ENCODE results near the gene PSMB3.

Gene PSMB3

DNA sequence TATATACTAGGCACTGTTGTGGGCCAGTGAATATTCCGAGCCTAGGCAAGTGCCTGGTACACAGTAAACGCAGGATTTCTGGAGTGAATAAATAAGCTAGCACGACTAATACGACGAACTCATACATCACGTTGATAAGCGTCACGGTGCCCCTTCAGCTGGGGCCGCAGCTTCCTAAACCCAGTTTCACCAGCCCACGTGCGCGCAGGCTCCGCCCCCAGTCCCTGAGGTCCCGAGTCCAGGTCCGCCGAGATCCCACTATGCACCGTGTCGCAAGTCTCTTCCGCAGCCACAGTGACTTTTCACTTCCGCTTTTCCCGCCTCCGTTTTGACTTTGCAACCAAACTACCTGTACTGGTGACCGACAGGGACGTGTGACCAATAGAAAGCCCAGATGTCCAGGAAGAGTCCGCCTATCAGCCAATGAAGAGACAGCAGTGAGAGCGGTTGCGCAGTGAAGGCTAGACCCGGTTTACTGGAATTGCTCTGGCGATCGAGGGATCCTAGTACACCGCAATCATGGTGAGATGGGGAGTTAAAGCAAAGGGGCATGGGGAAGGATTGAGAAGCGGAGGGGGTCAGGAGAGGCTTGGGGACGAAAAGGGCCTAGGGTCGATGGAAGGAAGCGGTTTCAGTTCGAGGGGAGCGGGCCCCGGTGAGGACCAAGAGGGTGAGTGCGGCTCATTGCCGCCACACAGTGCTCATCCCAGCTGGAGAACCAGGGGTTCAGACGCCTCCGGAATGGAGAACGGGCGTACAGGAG, at the start of gene PSMB3:
PSMB3 (plus strand) TSS at position 434 of the 763 bp plus-strand sequence; CDS start at position 520, 86 bp downstream.
- DNase-seq = peak; percentile 99

DNA sequence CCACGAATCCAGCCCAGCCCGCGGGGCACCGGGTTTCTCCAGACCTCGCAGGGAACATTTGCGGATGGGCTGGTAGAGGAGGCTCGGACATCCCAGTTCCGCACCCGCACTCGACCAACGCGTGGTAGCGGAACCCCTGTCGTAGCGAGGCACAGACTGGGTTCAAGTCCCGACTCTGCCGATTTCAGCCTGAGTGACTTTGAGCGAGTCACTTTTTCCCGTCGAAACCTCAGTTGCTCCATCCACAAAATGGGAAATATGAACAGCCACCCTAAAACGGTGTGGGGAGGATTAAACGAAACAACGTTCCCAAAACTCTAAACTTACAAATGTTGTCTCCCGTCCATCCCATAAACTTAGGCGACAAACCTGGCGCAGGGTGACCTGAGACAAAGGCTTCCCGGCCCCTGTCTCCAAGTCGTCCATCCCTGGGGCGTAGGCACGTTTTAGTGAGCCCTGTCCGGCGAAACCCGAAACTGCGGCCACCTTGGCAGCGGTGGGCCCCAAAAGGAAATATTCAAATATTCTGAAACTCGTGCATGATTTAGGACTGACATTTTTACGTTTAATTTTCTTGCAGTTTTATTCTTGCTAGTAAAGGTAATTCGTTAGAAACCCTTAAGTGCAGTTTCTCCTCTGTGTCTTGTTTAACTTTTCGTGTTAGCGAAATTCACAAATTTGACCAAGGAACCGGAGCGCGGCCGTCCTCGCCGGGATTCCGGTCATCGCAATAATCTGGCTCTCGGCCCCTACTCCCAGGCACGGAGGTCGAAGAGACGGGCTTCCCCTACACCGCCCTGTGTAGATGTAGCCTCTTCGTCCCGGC, 49.4 kb upstream of the PSMB3 start:
- DNase-seq = no peak

DNA sequence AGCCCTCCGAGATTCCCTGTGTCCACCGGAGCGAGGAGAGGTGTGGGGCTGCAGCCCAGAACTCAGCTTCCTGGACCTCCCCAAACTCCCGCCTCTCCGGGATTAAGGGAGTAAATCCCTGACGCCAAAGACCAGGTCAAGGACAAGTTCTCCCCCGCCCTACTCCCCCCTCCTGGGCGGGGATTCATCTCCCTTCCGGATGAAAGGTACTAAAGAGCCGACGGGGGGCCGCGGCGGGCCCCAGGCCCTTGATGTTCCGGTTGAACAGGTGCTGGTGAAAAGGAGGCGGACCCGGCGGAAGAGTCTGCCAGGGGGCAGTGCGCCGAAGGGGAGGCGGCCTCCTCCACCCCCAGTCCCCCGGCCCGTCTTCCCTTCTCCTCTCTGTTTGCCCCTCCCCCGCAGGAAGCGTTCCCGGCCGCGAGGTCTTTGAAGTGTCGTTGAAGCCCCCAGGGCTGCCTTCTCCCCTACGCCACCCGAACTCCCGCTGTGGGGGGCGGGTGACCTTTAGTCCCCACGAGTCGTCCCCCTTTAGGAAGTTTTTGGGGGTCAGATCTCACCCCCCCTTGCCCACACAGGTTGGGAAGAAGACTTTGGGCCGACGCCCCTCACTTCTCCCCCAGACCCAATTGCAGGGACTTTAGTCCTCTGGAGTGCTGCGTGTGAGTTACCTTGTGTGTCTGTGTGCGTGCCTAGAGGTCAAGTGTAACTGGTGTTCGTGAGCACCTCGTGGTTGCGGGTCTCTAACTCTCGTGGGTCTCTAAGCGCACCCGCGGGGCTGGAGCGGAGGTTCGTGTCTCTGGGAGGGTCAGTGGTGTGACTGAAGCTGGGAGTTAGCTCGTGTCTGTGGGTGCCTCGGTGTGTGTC, 48.6 kb upstream of the PSMB3 start:
- peak; percentile 90 for DNase-seq

DNA sequence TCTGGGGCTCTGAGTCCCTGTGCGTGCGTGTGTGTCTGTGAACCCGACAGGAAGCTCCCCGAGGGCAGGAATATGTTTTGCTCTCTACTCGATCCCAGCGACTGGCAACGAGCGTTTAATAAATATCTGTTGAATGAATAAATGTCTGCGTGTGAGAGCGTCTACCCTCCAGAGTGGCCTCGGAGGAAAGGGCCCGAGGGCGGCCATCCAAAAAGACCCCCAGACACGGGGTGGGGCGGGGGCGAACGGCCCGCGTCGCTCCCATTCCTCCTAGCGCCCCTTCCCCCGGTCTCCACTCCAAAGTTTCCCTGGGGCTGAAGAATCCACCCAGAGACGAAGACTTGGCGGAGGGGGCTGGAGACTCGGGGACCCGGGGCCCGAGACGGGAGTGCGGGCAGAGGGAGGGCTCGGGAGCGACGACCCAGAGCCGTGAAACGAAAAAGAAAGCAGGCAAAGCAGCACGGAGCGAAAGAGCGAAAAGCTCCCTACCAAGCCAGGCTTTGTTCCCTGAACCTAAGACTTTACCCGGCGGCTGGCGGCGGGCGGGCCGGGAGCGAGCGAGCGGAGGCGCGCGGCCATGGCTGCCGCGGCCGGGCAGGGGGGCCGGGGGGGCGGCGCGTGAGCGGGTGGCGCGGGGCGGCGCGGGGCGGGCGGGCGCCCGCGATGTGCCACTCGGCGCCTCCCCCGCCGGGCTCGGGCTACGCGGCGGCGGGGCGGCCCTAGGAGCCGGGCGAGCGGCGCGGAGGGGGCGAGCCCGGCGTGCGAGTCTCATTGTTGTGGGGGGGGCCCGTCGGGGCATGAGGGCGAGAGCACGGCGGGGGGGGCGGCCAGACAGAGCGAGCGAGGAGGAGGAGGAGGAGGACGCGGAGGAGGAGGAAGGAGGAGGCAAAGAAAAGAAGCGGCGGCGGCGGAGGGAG, 47.7 kb upstream of the PSMB3 start, which contains the start of gene MLLT6:
MLLT6 (plus strand) TSS at position 668 of the 917 bp plus-strand sequence. CDS start 360 bp downstream, outside the sequence.
- DNase-seq = peak; percentile 61

DNA sequence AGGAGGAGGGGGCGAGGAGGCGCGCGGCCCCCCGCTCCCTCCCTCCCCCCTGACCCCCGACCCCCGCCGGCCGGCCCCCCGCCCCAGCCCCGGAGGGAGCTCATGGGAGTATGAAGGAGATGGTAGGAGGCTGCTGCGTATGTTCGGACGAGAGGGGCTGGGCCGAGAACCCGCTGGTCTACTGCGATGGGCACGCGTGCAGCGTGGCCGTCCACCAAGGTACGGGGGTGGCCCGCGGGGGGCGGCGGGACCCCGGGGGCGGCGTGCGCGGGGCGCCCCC, 47.1 kb upstream of the PSMB3 start:
- DNase-seq = no peak

DNA sequence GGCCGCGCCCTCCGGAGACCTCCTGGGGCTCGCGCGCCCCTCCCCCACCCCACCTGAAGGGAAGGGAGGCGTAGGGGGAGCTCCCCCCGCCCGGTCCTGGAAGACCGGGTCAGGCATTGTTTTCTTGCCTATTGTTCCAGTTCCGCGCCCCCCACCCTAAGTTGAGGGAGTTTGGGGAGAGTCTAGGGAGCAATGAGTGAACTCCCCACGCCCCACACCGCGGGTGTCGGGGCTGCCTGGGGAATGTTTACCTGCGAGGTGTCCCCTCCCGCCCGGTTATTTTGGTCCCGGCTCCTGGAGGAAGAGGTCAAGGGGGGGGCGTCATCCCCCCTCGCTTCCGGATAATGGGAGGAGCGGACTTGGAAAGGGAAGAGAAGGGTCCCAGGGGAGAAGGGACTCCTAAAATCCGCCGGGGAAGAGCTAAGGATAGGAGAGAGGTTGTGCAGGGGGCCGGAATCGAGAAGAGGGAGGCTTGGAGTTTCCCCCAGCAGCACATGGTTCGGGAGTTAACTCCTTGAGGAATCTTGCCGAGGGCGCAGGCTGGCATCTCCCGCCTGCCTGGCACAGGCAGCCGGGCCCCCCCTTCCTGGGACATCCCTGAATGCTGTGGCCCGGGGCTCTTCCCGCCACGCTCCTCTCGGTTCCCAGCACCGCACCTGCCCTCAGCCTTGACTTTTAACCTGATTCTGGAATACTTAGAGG, 46.6 kb upstream of the PSMB3 start:
- no peak for DNase-seq

DNA sequence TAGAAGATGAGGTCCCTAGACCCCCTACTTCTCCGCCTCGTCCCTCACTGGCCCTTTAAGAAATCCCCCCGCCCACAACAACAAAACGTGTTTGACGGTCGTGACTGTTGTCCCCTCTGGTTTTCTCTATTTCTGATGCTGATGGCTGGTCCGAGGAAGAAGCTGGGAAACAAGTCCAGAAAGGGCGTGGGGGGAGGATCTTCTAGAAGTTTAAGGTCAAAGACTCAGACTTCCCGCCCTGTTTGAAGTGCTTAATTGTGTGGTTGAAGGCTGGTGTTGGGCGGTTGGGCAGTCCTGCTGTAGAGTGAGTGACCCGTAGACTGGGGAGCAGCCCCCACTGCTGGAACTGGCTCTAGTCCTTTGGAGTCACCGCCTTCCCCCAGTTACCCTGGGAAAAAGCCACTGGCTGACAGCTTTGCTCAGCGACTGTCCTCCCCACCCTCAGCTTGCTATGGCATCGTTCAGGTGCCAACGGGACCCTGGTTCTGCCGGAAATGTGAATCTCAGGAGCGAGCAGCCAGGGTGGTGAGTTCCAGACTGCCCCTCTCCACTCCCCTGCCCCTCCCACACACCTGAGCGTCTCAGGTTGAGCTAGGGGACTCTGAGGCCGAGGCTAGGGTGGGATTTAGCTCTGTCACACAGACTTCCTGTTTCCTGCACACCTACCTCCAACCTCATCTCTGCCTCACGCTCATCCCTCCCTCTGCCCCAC, 45.9 kb upstream of the PSMB3 start:
- DNase-seq = no peak

DNA sequence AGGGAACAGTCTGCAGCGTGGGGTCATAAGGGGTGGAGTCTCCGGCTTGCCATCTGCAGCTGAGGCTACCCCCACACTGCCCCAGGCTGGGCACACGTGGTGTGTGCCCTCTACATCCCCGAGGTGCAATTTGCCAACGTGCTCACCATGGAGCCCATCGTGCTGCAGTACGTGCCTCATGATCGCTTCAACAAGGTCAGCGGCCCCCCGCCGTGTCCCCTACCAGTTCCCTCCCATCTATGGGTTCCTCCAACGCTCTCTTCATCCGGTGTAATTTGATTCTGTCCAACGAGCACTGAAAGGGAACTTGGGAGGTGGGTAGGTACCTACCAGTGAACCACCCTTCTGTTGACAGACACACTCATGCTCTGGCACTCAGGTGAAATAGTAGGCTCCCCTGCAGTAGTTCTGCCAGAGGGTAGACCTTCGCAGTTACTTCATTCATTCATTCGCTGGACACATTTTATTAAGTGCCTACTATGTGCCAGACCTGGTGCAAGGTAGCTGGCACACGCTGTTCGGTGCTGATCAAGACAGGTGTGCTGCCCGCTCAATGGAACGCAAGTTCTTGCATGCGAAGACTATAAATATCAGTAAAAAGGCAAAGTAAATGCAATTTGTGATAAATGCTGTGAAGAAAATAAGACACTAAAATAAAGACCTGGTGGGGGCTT, 44.7 kb upstream of the PSMB3 start:
- DNase-seq = no peak

DNA sequence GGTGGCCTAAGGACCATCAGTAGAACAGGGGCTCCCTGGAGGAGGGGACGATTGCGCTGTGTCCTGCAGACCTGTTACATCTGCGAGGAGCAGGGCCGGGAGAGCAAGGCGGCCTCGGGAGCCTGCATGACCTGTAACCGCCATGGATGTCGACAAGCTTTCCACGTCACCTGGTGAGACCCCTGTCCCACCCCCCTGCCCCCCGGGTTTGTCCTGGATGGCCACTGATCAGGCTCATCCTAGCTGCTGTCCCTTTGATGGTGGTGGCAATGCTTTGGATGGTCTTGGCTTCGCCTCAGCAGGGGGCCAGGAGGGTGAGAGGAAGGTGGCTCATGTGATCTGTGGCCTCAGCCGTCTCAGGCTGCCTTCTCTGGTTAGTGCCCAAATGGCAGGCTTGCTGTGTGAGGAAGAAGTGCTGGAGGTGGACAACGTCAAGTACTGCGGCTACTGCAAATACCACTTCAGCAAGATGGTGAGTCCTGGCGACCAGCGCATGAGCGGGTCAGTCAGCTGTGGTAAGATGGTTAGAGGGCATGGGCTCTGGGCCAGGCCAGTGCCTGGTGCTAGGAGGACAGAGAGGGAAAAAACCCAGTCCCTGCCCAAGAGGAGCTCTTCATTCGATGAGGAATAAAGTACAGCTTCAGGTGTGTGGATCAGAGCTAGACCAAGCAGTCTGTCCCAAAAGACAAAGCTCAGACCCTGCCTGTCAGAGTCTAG, 43.3 kb upstream of the PSMB3 start:
- DNase-seq = no peak

DNA sequence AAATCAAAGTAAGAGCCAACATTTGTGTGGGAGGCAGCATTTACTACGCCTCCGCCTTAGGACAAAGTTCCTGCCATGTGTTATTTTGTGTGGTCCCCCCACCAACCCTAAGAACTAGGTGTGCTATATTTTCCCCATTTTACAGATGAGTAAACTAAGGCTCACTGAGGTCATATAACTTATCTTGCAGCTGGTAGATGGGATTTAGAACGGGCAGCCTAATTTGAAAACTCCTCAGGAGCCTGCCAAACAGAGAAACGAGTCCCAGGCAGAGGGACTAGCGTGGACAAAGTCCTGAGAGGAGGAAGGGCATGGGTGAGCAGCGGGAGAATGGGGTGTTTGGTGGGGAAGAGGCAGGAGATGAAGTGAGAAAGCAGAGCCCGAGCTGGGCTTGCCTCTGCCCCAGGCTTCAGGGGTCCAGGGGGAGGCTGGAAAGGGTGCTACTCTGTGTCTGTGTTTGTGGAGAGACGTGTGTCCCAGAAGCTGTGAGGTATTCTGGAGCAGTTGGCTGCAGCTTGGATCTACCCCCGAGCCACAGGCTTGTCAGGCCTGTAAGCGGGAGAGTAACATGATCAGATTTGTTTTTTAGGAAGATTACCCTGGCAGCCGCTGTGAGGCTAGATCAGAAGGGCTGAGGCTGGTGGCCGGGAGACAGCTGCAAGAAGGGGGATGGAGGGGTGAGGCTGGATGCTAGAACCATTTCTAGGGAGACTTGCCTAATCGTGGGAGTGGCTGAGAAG, 42.5 kb upstream of the PSMB3 start:
- no peak for DNase-seq

DNA sequence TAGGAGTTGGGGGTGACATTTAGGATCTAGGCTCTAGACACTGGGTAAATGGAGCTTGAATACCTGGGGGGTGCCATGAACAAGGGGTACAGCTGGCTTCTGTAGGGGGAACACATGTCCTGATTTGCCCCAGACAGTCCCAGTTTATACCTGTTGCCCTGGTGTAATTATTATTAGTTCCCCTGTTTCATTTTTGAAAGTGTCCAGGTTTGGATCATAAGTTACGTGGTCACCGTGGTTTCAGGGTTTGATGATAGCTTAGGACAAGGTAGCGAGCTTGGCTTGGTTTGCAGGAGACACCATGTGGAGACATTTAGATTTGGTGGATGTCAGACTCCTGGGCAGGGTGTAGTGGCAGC, 42.0 kb upstream of the PSMB3 start:
- no peak for DNase-seq

DNA sequence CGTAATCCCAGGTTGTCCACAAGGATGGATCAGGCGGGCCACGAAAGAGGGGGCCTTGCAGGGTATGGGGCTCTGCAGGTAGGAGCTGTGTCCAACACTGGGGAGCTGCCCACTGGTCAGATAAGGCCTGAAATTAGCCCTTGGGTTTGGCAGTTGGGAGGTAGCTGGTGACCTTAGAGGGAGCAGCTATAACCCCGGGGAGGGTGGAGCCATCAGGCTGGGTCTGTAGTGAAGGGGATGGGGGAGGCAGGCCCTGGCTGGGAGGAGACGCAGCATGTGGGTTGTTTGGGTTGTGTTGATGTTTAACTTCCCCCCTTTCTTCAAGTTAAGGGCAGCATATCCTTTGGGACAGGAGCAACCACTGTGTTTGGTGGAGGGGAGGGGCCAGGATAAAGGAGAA, 41.6 kb upstream of the PSMB3 start:
- DNase-seq = no peak

DNA sequence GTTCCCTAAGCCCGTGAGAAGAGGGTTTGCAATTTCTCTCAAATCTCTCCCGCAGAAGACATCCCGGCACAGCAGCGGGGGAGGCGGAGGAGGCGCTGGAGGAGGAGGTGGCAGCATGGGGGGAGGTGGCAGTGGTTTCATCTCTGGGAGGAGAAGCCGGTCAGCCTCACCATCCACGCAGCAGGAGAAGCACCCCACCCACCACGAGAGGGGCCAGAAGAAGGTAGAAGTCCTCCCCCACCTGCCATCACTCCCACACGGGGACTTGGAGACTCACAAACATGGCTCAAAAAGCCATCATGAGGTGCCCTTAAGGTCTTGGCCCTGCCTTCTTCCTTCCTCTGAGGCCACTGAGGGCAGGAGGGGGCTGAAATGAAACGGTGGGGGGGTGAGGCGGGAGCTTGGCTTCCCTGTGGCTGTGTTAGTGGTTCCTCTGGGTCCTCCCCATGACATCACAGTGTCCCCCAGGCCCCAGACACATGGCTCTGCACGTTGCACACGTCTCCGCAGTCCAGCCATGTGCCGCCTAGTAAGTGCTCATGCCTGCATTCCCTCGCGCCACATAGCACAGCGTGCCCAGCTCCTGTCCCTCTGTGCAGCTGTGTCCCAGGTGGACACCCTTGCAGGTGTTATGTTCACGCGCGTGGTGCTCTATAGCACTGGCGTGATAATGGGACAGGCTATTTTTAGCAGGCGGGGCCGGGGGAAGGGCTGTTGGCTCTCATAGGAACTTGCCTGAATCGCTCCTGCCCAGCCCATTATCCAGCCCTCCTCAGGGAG, 40.6 kb upstream of the PSMB3 start:
- no peak for DNase-seq

DNA sequence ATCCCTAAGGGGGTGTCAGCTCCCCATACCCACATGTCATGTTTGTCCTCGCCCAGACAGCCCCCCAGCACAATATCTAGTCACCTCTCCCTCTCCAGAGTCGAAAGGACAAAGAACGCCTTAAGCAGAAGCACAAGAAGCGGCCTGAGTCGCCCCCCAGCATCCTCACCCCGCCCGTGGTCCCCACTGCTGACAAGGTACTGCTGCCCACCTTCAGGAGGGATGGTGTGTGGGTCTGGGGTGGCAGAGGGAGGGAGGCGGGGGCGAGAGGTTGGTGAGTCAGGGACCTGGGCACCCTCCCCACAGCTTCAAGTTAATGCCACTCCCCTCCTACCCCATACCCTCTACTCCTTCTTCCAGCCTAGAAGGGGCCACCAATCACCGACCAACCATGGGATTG, 39.9 kb upstream of the PSMB3 start:
- no peak for DNase-seq

DNA sequence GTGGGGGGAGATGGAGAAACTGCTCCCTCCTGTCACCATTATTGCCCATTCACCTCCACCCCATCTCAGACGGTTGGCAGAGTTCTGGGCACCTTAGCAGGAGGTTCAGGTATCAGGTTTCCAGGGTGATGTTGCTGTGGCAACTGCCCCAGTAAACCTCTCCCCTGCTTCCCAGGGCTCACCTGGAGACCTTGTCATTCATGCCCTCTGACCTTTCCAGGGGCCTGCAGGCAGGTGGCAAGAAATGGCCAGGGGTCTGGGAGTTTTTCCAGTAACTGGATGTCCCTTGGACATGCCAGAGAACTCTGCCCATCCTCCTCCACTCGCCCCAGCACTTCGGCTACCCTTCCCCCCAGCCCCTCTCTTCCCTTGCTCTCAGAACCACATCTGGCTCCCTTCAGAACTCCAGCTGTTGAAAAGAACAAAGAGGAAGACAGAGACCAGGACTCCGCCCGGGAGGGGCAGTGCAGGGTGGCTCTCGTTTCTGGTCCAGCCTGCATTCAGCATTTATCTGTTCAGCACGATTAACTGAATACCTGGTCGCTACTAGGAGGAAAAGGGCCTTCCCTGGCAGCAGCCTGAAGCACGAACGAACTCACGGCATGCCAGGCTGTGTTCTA, 39.0 kb upstream of the PSMB3 start:
- DNase-seq = no peak

DNA sequence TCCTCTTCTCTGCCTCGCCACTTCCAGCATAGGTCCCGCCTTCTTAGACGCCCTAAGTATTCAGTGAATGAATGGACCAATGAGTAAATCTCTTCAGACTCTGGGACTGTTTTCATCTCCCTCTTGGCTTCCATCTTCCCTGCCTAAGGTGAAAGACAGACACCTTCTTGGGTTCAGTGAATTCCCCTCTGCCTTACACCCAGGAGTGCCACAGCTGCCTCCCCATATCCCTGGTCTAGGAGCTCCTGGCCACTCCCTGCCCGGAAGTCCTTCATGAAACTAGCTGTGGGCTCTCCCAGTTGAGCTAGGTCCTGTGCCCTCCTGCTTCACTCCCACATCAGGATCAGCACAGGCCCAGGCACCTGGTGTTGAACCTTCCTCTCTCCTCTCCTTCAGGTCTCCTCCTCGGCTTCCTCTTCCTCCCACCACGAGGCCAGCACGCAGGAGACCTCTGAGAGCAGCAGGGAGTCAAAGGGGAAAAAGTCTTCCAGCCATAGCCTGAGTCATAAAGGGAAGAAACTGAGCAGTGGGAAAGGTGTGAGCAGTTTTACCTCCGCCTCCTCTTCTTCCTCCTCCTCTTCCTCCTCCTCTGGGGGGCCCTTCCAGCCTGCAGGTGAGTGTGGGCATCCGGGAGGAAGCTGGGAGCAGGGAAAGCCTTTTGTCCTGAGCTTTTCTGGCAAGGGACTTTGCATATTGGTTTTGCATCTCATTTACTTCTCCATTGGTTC, 37.2 kb upstream of the PSMB3 start:
- no peak for DNase-seq
